GM12801 (cell line): ENCODE measurements around the gene MEAK7.

ENCODE experiments used
- CTCF ChIP-seq: IDR thresholded peaks from one replicate; pipeline ENCODE4 v1.5.1; 2011; ENCODE audit warnings: control low read depth; ENCODE audit not compliant: insufficient read length; ENCODE audit errors: extremely low read depth

The MEAK7 gene

GRCh38 chr16:84486551-84487235 is 17.8 kb downstream of the MEAK7 start:
- no peak for TF ChIP-seq CTCF

- no peak for TF ChIP-seq CTCF
These were observed 18.3 kb downstream of the MEAK7 start for GRCh38 chr16:84486126-84486525.

GRCh38 chr16:84485255-84486010 is 19.0 kb downstream of the MEAK7 start:
- TF ChIP-seq CTCF, result no peak

GRCh38 chr16:84484579-84485254 is 19.7 kb downstream of the MEAK7 start:
- TF ChIP-seq CTCF, result no peak

GRCh38 chr16:84483882-84484565 is 20.4 kb downstream of the MEAK7 start:
- no peak for TF ChIP-seq CTCF

- no peak for TF ChIP-seq CTCF
These were observed 21.2 kb downstream of the MEAK7 start for GRCh38 chr16:84482951-84483881.
